Panc1 (cell line): Measurements from ENCODE around the gene TMEM184A. TPM values are rescaled to one million over a fixed set of nuclear protein-coding genes. Genes with fewer than 3 reads are reported as not detected.

Source experiments
- ATAC-seq: fragments of 200-7000 bp; cut with Tn5 transposase; 2 replicates; pipeline ENCODE4 v1.9.1; 2020; ENCODE audit warnings: mild to moderate bottlenecking, moderate library complexity
- BruUV-seq: library from RNA; stranded (reverse); fragments of 400-500 nt; replicated peaks from 2 replicates; lab custom pipeline; 2021; lab: Mats Ljungman, UMichigan
- CTCF ChIA-PET: fragments of 300-600 bp; sonication (Branson Sonifier 250); formaldehyde crosslinking; loops from one replicate; lab custom pipeline; 2022; ENCODE audit warnings: antibody characterized with exemption; lab: Charles Lee
- POLR2A ChIA-PET: fragments of 300-600 bp; sonication (Branson Sonifier 250); formaldehyde crosslinking; loops from one replicate; lab custom pipeline; 2022; ENCODE audit warnings: antibody characterized with exemption; lab: Charles Lee
- DNase-seq: peaks from one replicate; pipeline ENCODE4 v3.0.0-alpha.2; 2010; ENCODE audit warnings: low read depth, low spot score
- H3K27ac ChIP-seq: 2 replicates; pipeline ENCODE4 v1.5.1; 2011; ENCODE audit warnings: mild to moderate bottlenecking, low read length, inconsistent platforms
- H3K27me3 ChIP-seq: fragments of 200-500 bp; sonication (Bioruptor generic); 2 replicates; pipeline ENCODE4 v1.6.0; 2014; ENCODE audit warnings: low read length, inconsistent platforms; ENCODE audit not compliant: control insufficient read depth, insufficient read depth
- H3K36me3 ChIP-seq: fragments of 200-500 bp; sonication (Bioruptor generic); 2 replicates; pipeline ENCODE4 v1.5.1; 2014; ENCODE audit warnings: inconsistent platforms, mild to moderate bottlenecking, low read length, moderate library complexity; ENCODE audit not compliant: control insufficient read depth, insufficient read depth
- H3K4me1 ChIP-seq: 2 replicates; pipeline ENCODE4 v1.5.1; 2011; ENCODE audit warnings: inconsistent platforms, mild to moderate bottlenecking, low read length, moderate library complexity; ENCODE audit not compliant: control insufficient read depth, insufficient read depth
- H3K4me3 ChIP-seq, 2 experiments: 2 replicates each; pipeline ENCODE4 v1.5.1; 2011 to 2012; ENCODE audit warnings: low read depth in 2 of 2, low read length in 2 of 2, mild to moderate bottlenecking in 2 of 2, inconsistent platforms in 1 of 2, moderate library complexity in 1 of 2
- H3K9me3 ChIP-seq: fragments of 200-500 bp; sonication (Bioruptor generic); 2 replicates; pipeline ENCODE4 v1.5.1; 2014; ENCODE audit warnings: low read depth, mild to moderate bottlenecking, inconsistent platforms, low read length, moderate library complexity; ENCODE audit not compliant: control insufficient read depth, insufficient read depth
- CTCF ChIP-seq: fragments of 450-650 bp; IDR thresholded peaks from 2 replicates; pipeline ENCODE4 v1.5.1; 2017; ENCODE audit warnings: mild to moderate bottlenecking
- POLR2AphosphoS5 ChIP-seq: IDR thresholded peaks from 2 replicates; pipeline ENCODE4 v1.6.1; 2012; ENCODE audit warnings: mild to moderate bottlenecking, low read depth, low read length, moderate library complexity
- REST ChIP-seq, 2 experiments: IDR thresholded peaks; 2 replicates each; pipeline ENCODE4 v1.6.1; 2011 to 2012; ENCODE audit warnings: low read depth in 2 of 2, control low read depth in 1 of 2, low read length in 1 of 2, mild to moderate bottlenecking in 1 of 2, moderate library complexity in 1 of 2; ENCODE audit not compliant: insufficient read depth in 1 of 2
- SIN3A ChIP-seq: IDR thresholded peaks from 2 replicates; pipeline ENCODE4 v1.6.1; 2012; ENCODE audit warnings: low read depth, mild to moderate bottlenecking, low read length, moderate library complexity, borderline replicate concordance; ENCODE audit not compliant: insufficient read depth
- TCF7L2 ChIP-seq: IDR thresholded peaks from 2 replicates; pipeline ENCODE4 v1.6.1; 2011; ENCODE audit warnings: mild to moderate bottlenecking, low read depth, low read length, inconsistent platforms
- in situ Hi-C: cut with HindIII; loops from 2 replicates; pipeline ENCODE4 v1.10.0; 2016; ENCODE audit warnings: low sequenced_read_pairs, low pct_unique_long_range_greater_than_20kb
- intact Hi-C: fragments of 100-400 bp; cut with micrococcal nuclease; formaldehyde crosslinking; loops from one replicate; pipeline ENCODE4 v1.10.0; 2022; ENCODE audit not compliant: unreplicated experiment
- total RNA-seq: library from RNA; stranded (reverse); gene quantifications from one replicate; pipeline ENCODE4 v1.2.1, GENCODE V29; 2021; ENCODE audit not compliant: unreplicated experiment

The TMEM184A gene
- total RNA-seq, 1 experiment from 2014 or later = 9.2 TPM

- CTCF ChIA-PET = no interaction called here
These were observed 12.9 kb downstream of the TMEM184A start for GRCh38 chr7:1542841-1543747.

More at GRCh38 chr7:1542841-1543747, 12.9 kb downstream of the TMEM184A start:
- Histone ChIP-seq H3K36me3 (peaks cover 3% of the 10 kb centered on the region; the same call in 1 of the 2 replicates), H3K9me3 (no peaks in the 10 kb centered on the region), H3K27me3 (no peaks in the 10 kb centered on the region), H3K27ac (peak overlapping the region; percentile 78), H3K4me3 (no peak overlapping the region), H3K4me1 (peaks cover 67% of the 10 kb centered on the region)
- TF ChIP-seq TCF7L2 (no peak), SIN3A (no peak), REST (IDR thresholded peaks at IDR 0.05; ENCODE audit: insufficient read depth in 1 of 2, low read depth in 2 of 2, low read length in 1 of 2) (no peak), POLR2AphosphoS5 (no peak; the same call in 1 of the 2 replicates), CTCF (no peak)
- in situ Hi-C loops (no loop called here), intact Hi-C loops (no loop called here)
- DNase-seq (no peak), ATAC-seq (no peak)
- POLR2A ChIA-PET = interaction anchor here (0.5 to 0.6 kb wide), 3 partner anchors 8 to 100 kb away, joined by 4 to 5 read pairs (median 4); no protein-coding TSS in a partner anchor
- BruUV-seq = no TSS peak
